ENCODE data around the gene FAM227B.
"Not testable (repeated sequence)": the region's sequence is repeated elsewhere in the genome, so short reads cannot be mapped to it uniquely, and the experiment has no call there.

Gene FAM227B

DNA sequence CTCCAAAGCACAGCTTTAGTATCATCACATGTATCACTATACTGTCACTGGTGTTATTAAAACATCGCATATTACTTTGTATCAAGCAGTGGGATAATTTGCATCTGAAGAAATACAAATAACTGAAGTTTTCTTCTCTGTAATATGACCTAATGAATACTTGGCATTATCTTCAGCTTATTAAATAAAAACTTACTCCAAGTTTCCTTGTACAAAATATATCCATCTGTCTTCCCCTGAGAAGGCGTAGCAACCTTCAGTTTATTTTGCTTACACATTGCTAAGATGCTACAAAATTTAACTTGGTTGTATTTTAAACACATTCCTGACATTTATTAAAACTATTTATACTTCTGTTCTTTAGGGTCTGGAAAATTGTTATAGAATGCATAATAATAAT lies 183.9 kb downstream of the FAM227B start:
- DNase-seq (ENCODE audit: low read depth), result no peak

DNA sequence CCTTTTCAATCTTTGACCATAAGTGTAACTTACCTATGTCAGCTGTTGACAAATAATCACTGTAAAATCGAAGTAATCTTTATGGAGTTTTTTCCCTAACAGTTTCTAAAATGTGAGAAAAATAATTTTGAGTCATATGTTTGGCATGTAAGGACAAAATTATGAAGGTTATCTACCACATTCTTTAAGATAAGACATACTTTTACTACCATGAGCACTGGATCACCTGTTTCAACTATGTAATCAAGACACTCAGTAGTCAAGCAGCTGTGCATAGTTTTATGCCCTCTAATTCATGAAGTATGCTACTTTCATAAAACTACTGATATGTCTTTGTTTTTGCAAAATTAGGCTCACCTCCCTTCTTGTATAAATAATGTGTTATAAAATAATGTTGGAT lies 185.4 kb downstream of the FAM227B start:
- no peak for DNase-seq (ENCODE audit: low read depth)

DNA sequence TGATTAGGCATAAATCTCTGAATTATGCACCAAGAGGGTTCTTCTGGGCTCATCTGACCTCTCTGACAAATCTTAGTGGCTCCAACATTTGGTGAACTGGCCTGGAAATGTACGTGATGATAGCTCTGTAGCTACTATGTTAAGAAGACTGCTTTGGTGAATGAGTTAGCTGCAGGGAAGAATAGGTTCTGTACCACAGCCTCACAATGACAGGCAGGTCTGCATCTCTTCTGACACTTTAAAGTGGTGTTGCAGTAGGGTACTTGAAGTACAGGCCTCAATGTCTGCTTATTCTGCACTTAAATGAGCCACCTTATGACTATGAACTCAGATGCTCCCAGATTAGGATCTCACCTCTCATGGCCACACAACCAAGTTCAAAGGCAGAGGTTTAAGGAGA lies 190.6 kb downstream of the FAM227B start:
- no peak for DNase-seq (ENCODE audit: low read depth)

DNA sequence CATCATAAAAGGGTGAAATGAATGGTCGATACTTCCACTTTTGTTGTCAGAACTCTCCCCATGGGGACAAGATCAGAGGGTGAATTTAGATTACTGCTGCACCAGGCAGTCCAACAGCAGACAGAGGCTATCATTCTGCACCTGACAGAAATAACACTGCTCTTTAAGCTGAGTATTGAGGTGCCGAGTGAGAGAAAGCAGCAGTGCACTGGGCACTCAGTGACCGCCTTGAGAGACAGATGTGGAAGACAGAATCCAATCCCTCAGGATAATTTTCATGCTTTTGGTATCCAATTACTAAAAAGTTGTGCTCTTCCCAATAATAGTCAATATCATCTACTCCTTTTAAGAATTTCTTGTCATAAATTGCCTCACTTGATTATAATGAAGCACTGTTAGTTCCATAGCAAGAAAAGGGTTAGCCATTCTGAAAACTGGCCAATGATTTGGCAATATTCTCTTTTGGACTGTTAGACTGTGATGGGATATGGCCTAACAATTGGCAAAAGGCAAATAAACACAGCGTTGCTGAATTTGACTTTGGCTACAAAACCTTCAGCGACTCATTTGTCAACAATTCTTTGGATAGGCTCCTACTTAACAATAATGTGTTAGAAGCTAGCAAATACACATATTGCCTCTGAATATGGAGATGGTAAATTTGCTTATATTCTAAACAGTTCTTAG lies 192.1 kb downstream of the FAM227B start:
- no peak for DNase-seq (ENCODE audit: low read depth)

DNA sequence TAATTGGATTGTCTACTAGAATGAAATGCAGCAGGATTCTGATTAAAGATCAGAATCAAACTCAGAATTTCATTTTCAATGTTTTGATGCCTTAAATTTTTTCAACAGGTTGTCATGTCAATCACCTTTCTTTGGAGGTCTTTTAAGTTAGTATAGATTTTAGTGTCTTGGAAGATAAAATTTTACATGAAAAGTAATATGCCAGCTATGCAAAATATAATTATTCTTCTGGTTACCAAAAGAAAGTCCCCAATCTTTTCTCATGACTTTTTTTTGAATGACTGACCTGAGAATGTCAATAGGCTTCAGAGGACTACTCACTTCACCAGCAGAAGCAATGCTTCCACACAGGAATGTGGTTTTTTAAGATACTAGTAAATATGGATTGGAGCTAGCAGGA lies 193.2 kb downstream of the FAM227B start:
- DNase-seq (ENCODE audit: low read depth), result no peak

DNA sequence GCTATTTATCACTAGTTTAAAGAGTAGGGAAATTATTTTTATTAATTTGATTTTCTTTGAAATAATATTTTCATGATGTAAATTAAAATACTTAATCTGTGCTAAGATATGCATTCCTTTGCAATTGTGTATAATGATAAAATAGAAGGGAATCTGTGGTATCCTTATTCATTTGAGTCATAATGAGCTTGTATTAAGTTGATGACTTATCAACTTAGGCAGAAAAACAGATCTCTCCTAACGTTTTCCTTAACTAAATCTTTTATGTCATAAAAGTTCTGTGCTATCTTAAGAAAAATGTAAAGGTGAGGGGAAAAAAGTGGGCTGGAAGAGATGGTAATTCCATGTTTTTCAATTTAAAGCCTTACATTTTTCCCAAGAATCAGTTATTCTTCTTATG lies 195.7 kb downstream of the FAM227B start:
- DNase-seq (ENCODE audit: low read depth), result no peak

DNA sequence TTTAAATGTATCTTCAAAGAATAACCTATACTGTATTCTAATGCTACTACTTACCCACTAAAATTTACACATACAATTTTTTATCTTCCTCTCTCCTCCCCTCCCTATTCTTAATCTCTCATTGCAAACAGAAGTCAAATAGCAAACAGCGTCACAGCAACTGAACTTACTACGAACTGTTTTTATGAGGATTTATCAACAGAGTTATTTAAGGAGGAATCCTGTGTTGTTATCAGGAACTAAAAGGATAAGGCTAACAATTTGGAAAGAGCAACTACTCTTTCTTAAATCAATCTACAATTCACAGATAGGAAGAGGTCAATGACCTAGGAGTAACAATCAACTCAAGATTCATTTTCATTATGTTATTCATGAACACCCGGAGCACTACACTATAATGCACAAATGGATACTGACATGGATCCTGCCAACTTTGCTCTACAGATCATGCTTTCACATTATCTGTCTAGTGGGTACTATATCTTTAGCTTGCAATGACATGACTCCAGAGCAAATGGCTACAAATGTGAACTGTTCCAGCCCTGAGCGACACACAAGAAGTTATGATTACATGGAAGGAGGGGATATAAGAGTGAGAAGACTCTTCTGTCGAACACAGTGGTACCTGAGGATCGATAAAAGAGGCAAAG lies 196.6 kb downstream of the FAM227B start:
- no peak for DNase-seq (ENCODE audit: low read depth)

DNA sequence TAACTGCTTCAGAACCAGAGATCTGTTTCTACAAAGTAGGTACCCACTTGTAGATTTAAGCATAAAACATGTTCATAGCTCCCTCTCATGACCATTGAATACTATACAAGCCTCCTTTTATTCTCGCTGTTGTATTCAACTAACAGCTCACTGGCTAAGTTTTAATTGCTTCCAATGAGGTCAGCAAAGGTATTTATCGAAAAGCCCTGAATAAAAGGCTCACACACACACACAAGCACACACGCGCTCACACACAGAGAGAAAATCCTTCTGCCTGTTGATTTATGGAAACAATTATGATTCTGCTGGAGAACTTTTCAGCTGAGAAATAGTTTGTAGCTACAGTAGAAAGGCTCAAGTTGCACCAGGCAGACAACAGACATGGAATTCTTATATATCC lies 197.6 kb downstream of the FAM227B start, which contains the start of gene FGF7:
Gene FGF7 (plus strand): TSS at position 222 of the 400 bp plus-strand sequence. CDS start 1,056 bp downstream, outside the sequence.
- DNase-seq (ENCODE audit: low read depth), result no peak

DNA sequence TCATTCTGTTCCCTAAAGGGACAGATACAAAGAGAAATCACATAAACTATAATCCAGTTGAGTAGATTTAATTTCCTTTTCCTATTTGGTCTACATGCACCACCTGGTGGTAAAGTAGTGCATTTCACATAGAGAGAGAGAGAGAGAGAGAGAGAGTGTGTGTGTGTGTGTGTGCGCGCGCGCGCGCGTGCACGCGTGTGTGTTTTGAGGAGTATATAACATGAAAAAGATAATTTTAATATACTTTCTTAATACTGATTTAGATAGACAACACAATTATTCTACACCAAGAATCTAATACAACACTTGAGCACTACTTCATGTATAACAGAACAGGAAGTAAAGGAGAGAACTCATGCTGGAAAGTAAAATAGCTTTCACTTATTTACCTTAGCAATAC lies 198.6 kb downstream of the FAM227B start:
- DNase-seq (ENCODE audit: low read depth), result no peak

DNA sequence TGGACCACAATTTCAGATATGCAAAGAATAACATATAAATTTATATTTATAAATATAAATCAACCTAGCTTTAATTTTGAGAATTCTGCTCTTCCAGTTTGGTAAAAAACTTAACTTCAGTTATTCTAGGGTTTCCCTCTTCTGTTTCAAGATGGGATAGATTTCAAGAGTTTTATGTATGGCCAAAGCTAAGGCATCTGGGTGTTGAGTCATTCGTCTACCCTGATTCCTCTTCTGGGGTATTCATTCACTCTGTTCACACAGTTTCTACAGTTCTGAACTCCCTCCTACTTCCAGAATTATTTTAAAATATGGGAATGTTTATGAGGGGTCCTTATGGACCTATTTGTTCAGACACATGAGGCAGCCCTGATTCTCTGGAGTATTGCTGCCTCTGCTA lies 201.8 kb downstream of the FAM227B start:
- no peak for DNase-seq (ENCODE audit: low read depth)

DNA sequence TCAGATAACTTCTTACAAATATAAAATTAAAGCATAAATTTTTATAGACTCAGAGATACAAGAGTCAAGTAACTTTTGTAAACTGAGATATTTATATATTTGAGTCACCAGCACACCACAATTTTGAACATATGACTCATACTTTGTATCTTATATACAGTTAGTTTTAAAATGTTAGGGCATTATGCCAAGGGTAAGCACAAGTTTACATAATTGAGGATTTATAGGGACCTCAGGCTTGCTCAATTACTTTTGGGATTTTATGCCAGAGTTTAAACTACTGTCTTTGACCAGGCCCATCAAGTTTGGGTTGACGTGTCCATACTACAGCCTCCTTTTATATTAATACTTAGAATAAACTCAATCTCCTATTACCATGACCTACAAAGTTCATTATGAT lies 205.0 kb downstream of the FAM227B start:
- DNase-seq (ENCODE audit: low read depth), result no peak

DNA sequence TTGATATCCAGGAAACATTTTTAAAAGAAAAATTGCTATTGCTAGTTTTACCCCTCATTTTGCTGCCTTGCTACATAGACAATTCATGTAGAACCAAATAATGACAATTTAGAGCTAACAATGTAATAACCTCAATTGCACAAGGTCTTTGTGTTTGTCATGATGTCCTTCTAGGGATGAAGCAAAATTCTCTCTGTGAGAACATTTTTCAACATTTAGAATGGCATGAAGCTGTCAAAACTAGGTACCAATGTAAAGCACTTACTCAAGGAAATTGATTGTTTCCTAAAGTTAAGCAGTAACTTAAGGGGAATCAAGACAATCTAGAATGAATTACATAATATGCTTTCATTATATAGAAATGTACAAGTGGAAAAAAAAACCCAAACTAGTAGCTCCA lies 205.5 kb downstream of the FAM227B start:
- DNase-seq (ENCODE audit: low read depth), result no peak

DNA sequence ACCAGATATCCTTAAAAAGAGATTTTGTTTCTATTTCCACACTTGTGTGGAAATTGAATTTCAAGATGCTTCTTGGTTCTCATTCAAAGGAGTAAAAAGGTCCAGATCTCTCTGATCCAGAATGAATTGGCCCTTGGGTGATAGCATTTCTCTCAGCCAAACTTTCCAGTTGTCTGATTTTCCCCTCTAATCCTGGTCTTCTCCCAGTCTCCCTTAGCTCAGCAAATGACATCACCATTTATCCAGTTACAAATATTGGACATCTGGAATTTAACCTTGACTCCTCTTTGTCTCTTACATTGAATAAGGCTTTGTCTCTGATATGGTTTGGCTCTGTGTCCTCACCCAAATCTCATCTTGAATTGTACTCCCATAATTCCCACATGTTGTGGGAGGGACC lies 207.8 kb downstream of the FAM227B start:
- no peak for DNase-seq (ENCODE audit: low read depth)

DNA sequence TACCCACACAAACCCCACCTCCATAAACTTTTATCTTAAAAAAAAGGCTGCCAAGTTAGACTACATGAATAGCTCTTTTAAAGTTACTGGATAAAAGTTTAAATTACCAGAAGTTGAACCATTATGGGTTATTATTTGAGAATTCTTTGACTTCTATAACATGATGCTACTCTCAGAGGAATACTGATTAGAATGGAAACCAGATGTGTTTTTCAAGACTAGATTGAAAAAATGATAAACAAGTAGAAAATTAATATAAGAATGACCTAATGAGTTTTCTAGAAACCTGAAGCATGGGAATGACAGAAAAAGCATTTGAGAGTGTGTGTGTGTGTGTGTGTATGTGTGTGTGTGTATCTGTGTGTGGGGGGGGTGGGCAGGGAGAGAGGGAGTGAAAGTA lies 210.0 kb downstream of the FAM227B start:
- no peak for DNase-seq (ENCODE audit: low read depth)

DNA sequence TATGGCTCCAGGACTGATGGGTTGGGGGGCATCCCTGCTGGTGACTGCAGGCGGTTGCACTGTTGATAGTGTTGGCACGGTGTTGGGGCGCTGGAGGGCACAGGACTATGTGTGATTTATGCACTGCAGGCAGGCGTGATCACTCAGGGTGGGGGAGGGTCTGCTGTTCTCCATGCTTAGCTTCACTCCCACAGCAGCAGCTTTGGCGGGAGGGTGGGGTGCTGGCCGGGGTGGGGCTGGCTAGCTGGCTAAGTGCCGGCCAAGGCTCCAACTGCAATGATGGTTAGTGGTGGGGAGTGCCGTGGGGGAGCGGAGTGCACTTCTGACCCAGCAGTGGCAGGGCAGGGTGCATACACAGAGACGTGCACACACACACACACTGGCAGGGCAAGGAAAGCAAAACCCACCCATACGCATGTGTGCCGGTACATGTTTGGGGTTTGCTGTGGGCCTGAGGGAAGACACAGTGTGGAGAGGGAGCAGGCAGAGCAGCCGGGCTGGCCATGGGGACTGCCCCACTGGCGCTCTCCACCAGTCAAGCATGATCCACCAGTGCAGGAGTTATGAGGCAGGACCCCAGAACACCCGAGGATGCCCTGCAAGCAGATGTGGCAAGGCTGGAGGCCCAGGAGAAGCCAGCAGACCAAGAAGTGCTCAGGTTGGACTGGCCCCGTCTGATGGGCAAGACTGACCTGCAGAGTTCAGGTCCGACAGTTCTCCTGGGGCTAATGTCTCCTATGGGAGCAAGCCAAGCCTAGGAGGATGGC lies 214.1 kb downstream of the FAM227B start:
- no peak for DNase-seq (ENCODE audit: low read depth)

DNA sequence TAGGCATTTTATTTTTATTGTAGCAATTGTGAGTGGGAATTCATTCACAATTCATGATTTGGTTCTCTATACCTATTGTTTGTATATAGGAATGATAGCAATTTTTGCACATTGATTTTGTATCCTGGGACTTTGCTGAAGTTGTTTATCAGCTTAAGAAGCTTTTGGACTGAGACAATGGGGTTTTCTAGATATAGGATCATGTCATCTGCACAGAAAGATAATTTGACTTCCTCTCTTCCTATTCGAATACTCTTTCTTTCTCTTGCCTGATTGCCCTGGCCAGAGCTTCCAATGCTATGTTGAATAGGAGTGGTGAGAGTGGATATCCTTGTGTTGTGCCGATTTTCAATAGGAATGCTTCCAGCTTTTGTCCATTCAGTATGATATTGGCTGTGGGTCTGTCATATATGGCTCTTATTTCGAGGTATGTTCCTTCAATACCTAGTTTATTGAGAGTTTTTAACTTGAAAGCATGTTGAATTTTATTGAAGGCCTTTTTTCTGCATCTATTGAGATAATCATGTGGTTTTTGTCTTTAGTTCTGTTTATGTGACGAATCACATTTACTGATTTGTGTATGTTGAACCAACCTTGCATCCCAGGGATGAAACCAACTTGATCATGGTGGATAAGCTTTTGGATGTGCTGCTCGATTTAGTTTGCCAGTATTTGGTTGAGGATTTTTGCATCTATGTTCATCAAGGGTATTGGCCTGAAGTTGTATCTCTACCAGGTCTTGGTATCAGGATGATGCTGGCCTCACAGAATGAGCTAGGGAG lies 217.9 kb downstream of the FAM227B start:
- DNase-seq (ENCODE audit: low read depth), result not testable (repeated sequence)

DNA sequence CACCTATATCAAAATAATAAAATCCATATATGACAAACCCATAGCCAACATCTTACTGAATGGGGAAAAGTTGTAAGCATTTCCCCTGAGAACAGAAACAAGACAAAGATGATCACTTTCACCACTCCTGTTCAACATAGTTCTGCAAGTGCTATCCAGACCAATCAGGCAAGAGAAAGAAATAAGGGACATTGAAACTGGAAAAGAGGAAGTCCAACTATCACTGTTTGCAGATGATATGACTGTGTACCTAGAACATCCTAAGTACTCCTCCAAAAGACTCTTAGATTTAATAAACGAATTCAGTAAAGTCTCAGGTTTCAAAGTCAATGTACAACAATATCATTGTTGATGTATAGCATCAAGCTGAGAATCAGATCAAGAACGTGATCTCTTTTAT lies 233.1 kb downstream of the FAM227B start:
- DNase-seq (ENCODE audit: low read depth), result no peak

DNA sequence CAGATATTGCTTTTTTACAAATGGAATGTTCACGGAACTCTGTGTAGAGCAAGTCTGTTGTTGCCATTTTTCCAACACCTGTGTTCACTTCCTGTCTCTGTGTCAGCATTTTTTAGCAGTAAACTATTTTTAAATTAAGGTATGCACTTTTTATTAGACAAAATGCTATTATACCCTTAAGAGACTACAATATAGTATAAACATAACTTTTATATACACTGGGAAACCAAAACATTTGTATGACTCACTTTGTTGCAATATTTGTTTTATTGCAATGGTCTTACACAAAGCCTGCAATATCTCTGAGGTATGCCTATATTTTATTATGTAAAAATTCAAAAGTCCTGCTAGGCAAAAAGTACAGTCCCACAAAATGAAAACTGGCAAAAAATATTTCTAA lies 237.4 kb downstream of the FAM227B start:
- no peak for DNase-seq (ENCODE audit: low read depth)

DNA sequence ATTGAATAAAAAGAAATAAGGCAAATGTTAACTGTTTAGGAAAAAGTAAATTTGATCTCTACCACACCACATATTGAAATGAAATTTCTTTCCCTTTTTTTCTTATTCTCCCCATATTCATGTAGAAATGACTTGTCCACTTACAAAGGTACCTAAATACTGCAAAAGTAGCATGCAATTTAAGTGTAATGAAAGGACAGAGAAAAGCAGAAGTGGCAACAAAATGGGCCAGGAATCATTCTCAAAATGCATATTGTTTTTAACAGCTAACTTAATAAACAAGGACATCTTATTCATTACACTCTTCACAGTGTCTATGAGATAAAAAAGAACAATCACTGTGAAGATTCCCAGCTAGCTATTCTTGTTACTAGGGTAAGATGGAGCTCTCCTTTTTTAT lies 238.2 kb downstream of the FAM227B start:
- DNase-seq (ENCODE audit: low read depth), result no peak

DNA sequence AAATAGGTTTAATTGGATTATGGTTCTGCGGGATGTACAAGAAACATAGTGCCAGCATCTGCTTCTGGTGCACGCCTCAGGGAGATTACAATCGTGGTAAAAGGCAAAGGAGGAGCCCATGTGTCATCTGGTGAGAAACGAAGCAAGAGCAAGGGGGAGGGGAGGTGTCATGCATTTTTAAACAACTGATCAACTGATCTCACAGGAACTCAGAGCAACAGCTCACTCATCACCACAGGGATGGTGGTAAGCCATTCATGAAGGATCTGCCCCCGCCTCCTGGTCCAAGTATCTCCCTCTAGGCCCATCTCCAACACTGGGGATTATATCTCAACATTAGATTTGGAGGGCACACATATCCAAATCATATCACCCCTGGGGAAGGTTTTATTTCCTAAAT lies 239.7 kb downstream of the FAM227B start:
- no peak for DNase-seq (ENCODE audit: low read depth)

DNA sequence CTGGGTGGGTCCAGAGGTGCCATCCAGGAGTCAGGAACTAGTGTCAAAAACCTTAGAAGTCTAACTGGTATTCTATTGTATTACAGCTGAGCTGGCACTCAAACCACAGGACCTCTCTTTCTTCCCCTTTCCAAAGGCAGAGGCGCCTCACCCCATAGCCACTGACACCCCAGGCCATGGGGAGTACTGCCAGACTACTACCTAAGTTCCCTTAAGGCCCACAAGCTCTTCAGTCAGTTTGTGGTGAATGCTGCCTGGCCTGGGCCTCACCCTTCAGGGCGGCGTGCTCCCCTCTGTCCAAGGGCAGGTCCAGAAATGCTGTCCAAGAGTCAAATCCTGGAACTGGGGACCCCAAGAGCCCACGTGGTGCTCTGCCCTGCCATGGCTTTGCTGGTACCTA lies 240.6 kb downstream of the FAM227B start:
- no peak for DNase-seq (ENCODE audit: low read depth)

DNA sequence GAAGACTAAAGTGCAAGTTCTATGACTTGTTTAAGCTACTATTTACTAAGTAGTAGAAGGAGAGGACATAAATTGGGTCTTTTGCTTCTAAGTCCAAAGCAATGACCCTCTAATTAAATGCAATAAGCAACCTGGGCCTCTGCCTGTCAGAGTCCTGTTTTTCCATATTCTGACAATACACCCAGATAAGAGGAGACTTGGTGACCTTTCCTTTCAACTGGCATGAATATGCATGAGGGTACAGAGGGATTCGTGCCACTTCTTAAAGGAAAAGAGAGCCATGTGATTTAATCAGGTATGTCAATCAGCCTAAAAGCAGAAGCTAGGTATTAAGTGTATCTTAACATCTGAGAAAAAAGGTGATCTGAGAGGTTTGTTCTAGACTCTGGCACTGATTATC lies 248.3 kb downstream of the FAM227B start:
- DNase-seq (ENCODE audit: low read depth), result no peak
